Ascending aorta (tissue), 2 donors: Measurements from ENCODE around the gene HARBI1. TPM values are rescaled to one million over a fixed set of nuclear protein-coding genes. Genes with fewer than 3 reads are reported as not detected.

ENCODE experiments used
- DNase-seq, 2 donors: peaks; one replicate each; pipeline ENCODE4 v3.0.0-alpha.2; 2019; ENCODE audit warnings: low spot score in 2 of 2
- H3K27ac ChIP-seq, 2 donors: fragments of 200-600 bp; sonication (generic); one replicate each; pipeline ENCODE4 v1.5.1; 2016 to 2017; ENCODE audit warnings: mild to moderate bottlenecking in 1 of 2
- H3K27me3 ChIP-seq: fragments of 200-600 bp; sonication (generic); one replicate; pipeline ENCODE4 v1.5.1; 2017
- H3K36me3 ChIP-seq, 2 donors: fragments of 200-600 bp; sonication (generic); one replicate each; pipeline ENCODE4 v1.5.1; 2016
- H3K4me1 ChIP-seq, 2 donors: fragments of 200-600 bp; sonication (generic); one replicate each; pipeline ENCODE4 v1.5.1; 2016 to 2017; ENCODE audit warnings: mild to moderate bottlenecking in 1 of 2
- H3K4me3 ChIP-seq, 2 donors: fragments of 200-600 bp; sonication (generic); one replicate each; pipeline ENCODE4 v1.5.1; 2016 to 2017; ENCODE audit warnings: mild to moderate bottlenecking in 1 of 2
- H3K9me3 ChIP-seq, 2 donors: fragments of 200-600 bp; sonication (generic); one replicate each; pipeline ENCODE4 v1.5.1; 2016
- CTCF ChIP-seq, 3 experiments: fragments of 200-600 bp in 2 of 3; fragments of 450-650 bp in 1 of 3; sonication (generic) in 2 of 3; IDR thresholded peaks; one replicate each; pipeline ENCODE4 v1.5.1; 2016 to 2019; ENCODE audit warnings: antibody characterized with exemption in 3 of 3, mild to moderate bottlenecking in 1 of 3, moderate library complexity in 1 of 3
- intact Hi-C: fragments of 100-400 bp; cut with DNase I; formaldehyde crosslinking; loops from one replicate; pipeline ENCODE4 v1.15.1; 2023
- total RNA-seq: library from RNA; depleted of rRNA; stranded (reverse); fragments of >200 nt; gene quantifications from one replicate; pipeline ENCODE4 v1.1.0, GENCODE V29; 2016

The HARBI1 gene
- total RNA-seq, 1 donor from 2014 or later, result not detected

DNA sequence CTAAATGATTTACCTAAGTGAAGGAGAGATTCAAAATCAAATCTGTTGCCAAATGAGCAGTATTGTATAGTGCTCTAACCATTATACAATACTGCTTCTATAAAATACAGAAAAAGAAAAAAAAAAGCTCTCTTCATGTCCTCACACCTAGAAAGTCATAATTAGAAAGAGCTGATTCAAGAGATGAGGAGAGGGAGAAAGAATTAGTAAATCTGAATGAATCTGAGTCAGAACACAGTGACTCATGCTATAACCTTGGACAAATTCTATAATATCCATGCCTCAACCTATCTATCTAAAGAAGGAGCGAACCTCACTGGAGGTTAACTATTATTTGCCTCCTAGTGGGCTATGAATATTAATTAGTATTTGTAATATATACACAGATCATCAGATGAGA, 52.6 kb downstream of the HARBI1 start:
- DNase-seq, result no peak
- H3K27me3 ChIP-seq, result no peaks in the 10 kb centered on the region
- TF ChIP-seq CTCF (IDR thresholded peaks at IDR 0.05), result no peak
- H3K4me1 ChIP-seq, result peaks cover 0 to 13% of the 10 kb centered on the region in 2 donors
- H3K36me3 ChIP-seq, result no peaks in the 10 kb centered on the region
- H3K9me3 ChIP-seq, result no peaks in the 10 kb centered on the region
- H3K27ac ChIP-seq, result no peak overlapping the region
- intact Hi-C loops, result no loop called here
- H3K4me3 ChIP-seq, result no peak overlapping the region

- no peaks in the 10 kb centered on the region for H3K27me3 ChIP-seq
- H3K4me1 ChIP-seq, result peaks cover 0 to 15% of the 10 kb centered on the region in 2 donors
- intact Hi-C loops, result no loop called here
- no peaks in the 10 kb centered on the region for H3K36me3 ChIP-seq
- no peak for TF ChIP-seq CTCF (IDR thresholded peaks at IDR 0.05)
- no peak overlapping the region for H3K4me3 ChIP-seq
- no peak for DNase-seq
- no peaks in the 10 kb centered on the region for H3K9me3 ChIP-seq
- no peak overlapping the region for H3K27ac ChIP-seq
These were observed 54.5 kb downstream of the HARBI1 start for GRCh38 chr11:46562527-46562926.

DNA sequence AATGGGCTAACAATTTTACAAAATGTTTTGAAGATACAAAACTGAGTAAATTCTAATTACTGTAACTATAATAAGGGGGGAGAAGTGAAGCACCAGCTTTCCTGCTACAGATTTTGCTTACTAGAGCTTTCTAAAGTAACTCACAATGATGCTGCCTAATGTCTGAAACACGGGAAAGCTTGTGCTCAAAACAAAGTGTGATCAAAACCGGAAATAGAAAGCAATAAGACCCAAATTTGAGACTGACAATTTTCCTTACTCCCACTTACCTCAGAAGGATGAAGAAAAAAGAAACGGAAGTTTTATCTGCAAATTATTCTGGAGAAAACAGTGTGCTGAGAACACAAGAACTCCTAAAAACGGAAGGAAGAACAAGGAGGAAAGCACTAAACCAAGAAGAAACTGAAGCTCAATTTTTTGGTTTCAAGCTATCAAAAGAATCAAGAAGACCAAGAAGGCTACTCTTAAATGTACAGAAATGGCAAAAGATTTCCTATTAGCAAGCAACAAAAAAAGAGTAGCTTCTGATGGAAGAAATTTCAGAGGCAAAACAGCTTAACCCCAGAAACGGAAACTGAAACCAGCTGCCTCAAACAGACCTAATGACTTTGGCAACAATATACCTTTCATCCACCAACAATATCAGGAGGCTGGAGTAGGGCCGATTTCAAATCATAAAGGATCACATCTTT, 56.6 kb downstream of the HARBI1 start:
- intact Hi-C loops, result no loop called here
- no peak for DNase-seq
- Histone ChIP-seq H3K27ac (peak overlapping the region; percentile 58 to 77), H3K27me3 (no peaks in the 10 kb centered on the region), H3K36me3 (no peaks in the 10 kb centered on the region), H3K9me3 (no peaks in the 10 kb centered on the region), H3K4me3 (peak overlapping the region; percentile 45 to 59), H3K4me1 (peaks cover 0 to 15% of the 10 kb centered on the region in 2 donors)
- no peak for TF ChIP-seq CTCF (IDR thresholded peaks at IDR 0.05)

DNA sequence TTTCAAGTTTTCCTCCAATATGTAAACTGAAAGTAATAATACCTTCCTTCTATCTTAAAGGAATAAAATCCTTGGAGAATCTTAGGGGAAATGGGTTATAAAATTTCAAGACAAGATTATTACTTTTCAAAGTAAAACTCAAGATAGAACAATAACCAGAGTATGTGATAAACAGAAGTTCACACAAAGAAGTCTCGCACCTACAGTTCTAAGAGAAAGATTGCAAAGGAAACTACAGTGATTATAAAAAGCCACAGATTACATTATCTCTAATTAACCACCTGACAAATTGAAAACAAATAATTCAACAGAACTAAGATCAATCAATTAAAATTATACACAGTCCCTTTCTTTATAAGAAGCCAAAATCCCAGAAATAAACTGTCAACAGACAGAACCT, 57.2 kb downstream of the HARBI1 start:
- intact Hi-C loops, result no loop called here

GRCh38 chr11:46557684-46558151, 59.3 kb downstream of the HARBI1 start:
- no peaks in the 10 kb centered on the region for H3K36me3 ChIP-seq
- no peaks in the 10 kb centered on the region for H3K9me3 ChIP-seq
- intact Hi-C loops, result no loop called here
- H3K4me3 ChIP-seq, result no peak overlapping the region
- H3K27me3 ChIP-seq, result no peaks in the 10 kb centered on the region
- H3K27ac ChIP-seq, result no peak overlapping the region
- peaks cover 5 to 36% of the 10 kb centered on the region in 2 donors for H3K4me1 ChIP-seq
- TF ChIP-seq CTCF (IDR thresholded peaks at IDR 0.05), result no peak
- DNase-seq, result no peak

More for the DNA sequence above, 57.2 kb downstream of the HARBI1 start:
- peak overlapping the region in 1 of 2 donors; percentile 58 for H3K27ac ChIP-seq
- H3K9me3 ChIP-seq, result no peaks in the 10 kb centered on the region
- TF ChIP-seq CTCF (IDR thresholded peaks at IDR 0.05), result no peak
- DNase-seq, result no peak
- peak overlapping the region in 1 of 2 donors; percentile 59 for H3K4me3 ChIP-seq
- peaks cover 0 to 19% of the 10 kb centered on the region in 2 donors for H3K4me1 ChIP-seq
- H3K36me3 ChIP-seq, result no peaks in the 10 kb centered on the region
- H3K27me3 ChIP-seq, result no peaks in the 10 kb centered on the region
